Astrocyte of the spinal cord (primary cell): ENCODE measurements around the gene BRIP1.

Experiments
- DNase-seq: peaks from one replicate; pipeline ENCODE4 v3.0.0; 2011; ENCODE audit warnings: low read depth, low spot score
- H3K4me3 ChIP-seq: 2 replicates; pipeline ENCODE4 v1.5.1; 2011; ENCODE audit warnings: low read depth, mild to moderate bottlenecking, low read length, moderate library complexity
- CTCF ChIP-seq: IDR thresholded peaks from 2 replicates; pipeline ENCODE4 v1.5.1; 2012; ENCODE audit warnings: low read depth, mild to moderate bottlenecking, low read length, inconsistent platforms
- in situ Hi-C: cut with HindIII; loops from 2 replicates; pipeline ENCODE4 v1.10.0; 2017; ENCODE audit warnings: low sequenced_read_pairs

The BRIP1 gene

GRCh38 chr17:61738249-61738648 lies 125.1 kb downstream of the BRIP1 start:
- H3K4me3 ChIP-seq: no peak overlapping the region
- in situ Hi-C loops: no loop called here
- no peak for TF ChIP-seq CTCF
- no peak for DNase-seq

GRCh38 chr17:61737820-61738219 lies 125.5 kb downstream of the BRIP1 start:
- TF ChIP-seq CTCF: no peak
- no peak overlapping the region for H3K4me3 ChIP-seq
- DNase-seq: no peak
- in situ Hi-C loops: no loop called here

- in situ Hi-C loops: no loop called here
- H3K4me3 ChIP-seq: no peak overlapping the region
- DNase-seq: no peak
- TF ChIP-seq CTCF: no peak
Observed at GRCh38 chr17:61736438-61736837, 126.9 kb downstream of the BRIP1 start.

- DNase-seq: no peak
- H3K4me3 ChIP-seq: no peak overlapping the region
- no peak for TF ChIP-seq CTCF
- in situ Hi-C loops: no loop called here
Observed at GRCh38 chr17:61735807-61736206, 127.5 kb downstream of the BRIP1 start.

GRCh38 chr17:61734466-61734865 lies 128.9 kb downstream of the BRIP1 start:
- no peak overlapping the region for H3K4me3 ChIP-seq
- in situ Hi-C loops: no loop called here
- no peak for DNase-seq

GRCh38 chr17:61734012-61734411 lies 129.3 kb downstream of the BRIP1 start:
- in situ Hi-C loops: no loop called here
- DNase-seq: no peak
- no peak overlapping the region for H3K4me3 ChIP-seq
- no peak for TF ChIP-seq CTCF

More at GRCh38 chr17:61734466-61734865, 128.9 kb downstream of the BRIP1 start:
- no peak for TF ChIP-seq CTCF

GRCh38 chr17:61733021-61733420 lies 130.3 kb downstream of the BRIP1 start:
- no peak overlapping the region for H3K4me3 ChIP-seq
- in situ Hi-C loops: no loop called here
- no peak for DNase-seq
- TF ChIP-seq CTCF: no peak
